ENCODE data around the gene TRNT1. TPM values are rescaled to one million over a fixed set of nuclear protein-coding genes. Genes with fewer than 3 reads are reported as not detected.

Gene TRNT1
- total RNA-seq, 1 experiment from 2014 or later: 21.4 TPM

DNA sequence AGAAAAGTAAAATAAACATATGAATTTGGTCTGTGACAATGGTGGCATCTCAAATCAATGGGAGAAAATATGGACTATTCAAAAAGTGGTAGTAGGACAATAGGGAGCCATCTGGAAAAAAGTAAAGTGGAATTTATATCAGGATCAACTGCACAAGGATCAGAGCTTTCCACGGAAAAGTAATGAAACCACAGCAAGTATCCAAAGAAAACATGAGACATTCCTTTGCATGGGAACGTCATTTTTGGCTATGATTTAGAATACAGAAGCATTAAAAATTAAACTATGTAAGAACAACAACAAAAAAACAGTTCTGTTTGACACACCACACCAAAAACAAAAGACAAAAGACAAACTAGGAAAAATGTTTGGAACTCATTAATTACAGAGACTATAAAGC is 34.1 kb downstream of the TRNT1 start:
- Histone ChIP-seq H3K4me3 (replicated peaks in 1 of 2; ENCODE audit: low read depth in 1 of 2, low read length in 2 of 2) (no peak overlapping the region), H3K79me2 (ENCODE audit: insufficient read depth, low read length) (no peaks in the 10 kb centered on the region), H3K9me2 (ENCODE audit: insufficient read depth) (no peaks in the 10 kb centered on the region), H3K9me3 (ENCODE audit: control insufficient read depth in 1 of 2, insufficient read depth in 1 of 2, low read depth in 1 of 2, low read length in 2 of 2) (no peaks in the 10 kb centered on the region), H4K20me1 (ENCODE audit: insufficient read depth) (no peaks in the 10 kb centered on the region), H2AFZ (ENCODE audit: low read depth, low read length, poor library complexity, severe bottlenecking) (no peak overlapping the region), H3K27me3 (ENCODE audit: insufficient read depth, low read length) (no peaks in the 10 kb centered on the region), H3K4me2 (ENCODE audit: low read length) (no peak overlapping the region), H3K36me3 (ENCODE audit: control insufficient read depth in 1 of 2, insufficient read depth in 2 of 2, low read length in 2 of 2) (peaks cover 7 to 11% of the 10 kb centered on the region in 2 experiments; a peak in 2 of 4 replicates), H3K9ac (ENCODE audit: low read length) (no peak overlapping the region), H3K27ac (ENCODE audit: low read depth, low read length) (no peak overlapping the region), H3K4me1 (ENCODE audit: control insufficient read depth in 1 of 2, insufficient read depth in 2 of 2, low read length in 2 of 2) (no peaks in the 10 kb centered on the region)
- TF ChIP-seq POLR2AphosphoS5 (IDR thresholded peaks at IDR 0.05; ENCODE audit: low read depth, low read length) (no peak), EZH2 (IDR thresholded peaks at IDR 0.05) (no peak), RAD21 (IDR thresholded peaks at IDR 0.05; ENCODE audit: low read depth) (no peak), EGR1 (IDR thresholded peaks at IDR 0.05; ENCODE audit: low read depth) (no peak), POLR2A (IDR thresholded peaks at IDR 0.05; ENCODE audit: borderline replicate concordance, extremely low read depth, insufficient read depth, insufficient read length) (no peak), EZH2phosphoT487 (IDR thresholded peaks at IDR 0.05; ENCODE audit: borderline replicate concordance) (no peak), YY1 (IDR thresholded peaks at IDR 0.05; ENCODE audit: extremely low read depth, insufficient replicate concordance, low read depth, low read length) (no peak), TCF7L2 (IDR thresholded peaks at IDR 0.05; ENCODE audit: borderline replicate concordance, extremely low read depth, insufficient read depth, insufficient read length) (no peak), ZNF274 (IDR thresholded peaks at IDR 0.05; ENCODE audit: low read depth, low read length) (no peak), FOSL1 (IDR thresholded peaks at IDR 0.05; ENCODE audit: low read depth) (no peak), SP1 (IDR thresholded peaks at IDR 0.05; ENCODE audit: low read depth) (no peak), SIN3A (IDR thresholded peaks at IDR 0.05; ENCODE audit: low read depth) (no peak)
- TF ChIP-seq, protein P1, sequence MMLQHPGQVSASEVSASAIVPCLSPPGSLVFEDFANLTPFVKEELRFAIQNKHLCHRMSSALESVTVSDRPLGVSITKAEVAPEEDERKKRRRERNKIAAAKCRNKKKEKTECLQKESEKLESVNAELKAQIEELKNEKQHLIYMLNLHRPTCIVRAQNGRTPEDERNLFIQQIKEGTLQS (IDR thresholded peaks at IDR 0.05): no peak
- TF ChIP-seq, protein P2, sequence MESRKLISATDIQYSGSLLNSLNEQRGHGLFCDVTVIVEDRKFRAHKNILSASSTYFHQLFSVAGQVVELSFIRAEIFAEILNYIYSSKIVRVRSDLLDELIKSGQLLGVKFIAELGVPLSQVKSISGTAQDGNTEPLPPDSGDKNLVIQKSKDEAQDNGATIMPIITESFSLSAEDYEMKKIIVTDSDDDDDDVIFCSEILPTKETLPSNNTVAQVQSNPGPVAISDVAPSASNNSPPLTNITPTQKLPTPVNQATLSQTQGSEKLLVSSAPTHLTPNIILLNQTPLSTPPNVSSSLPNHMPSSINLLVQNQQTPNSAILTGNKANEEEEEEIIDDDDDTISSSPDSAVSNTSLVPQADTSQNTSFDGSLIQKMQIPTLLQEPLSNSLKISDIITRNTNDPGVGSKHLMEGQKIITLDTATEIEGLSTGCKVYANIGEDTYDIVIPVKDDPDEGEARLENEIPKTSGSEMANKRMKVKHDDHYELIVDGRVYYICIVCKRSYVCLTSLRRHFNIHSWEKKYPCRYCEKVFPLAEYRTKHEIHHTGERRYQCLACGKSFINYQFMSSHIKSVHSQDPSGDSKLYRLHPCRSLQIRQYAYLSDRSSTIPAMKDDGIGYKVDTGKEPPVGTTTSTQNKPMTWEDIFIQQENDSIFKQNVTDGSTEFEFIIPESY (IDR thresholded peaks at IDR 0.05; ENCODE audit: extremely low read depth, insufficient replicate concordance, low read length): no peak
- POLR2A ChIA-PET: no interaction called here
- RAD21 ChIA-PET (ENCODE audit: low non-redundant PET in 1 of 2, low total read pairs in 2 of 2, uncharacterized antibody in 2 of 2, unreplicated experiment in 2 of 2): no interaction called here
- no TSS peak for BruUV-seq (replicated peaks)
- CTCF ChIA-PET: no interaction called here
- DNase-seq (ENCODE audit: low read depth, low spot score) (no peak), ATAC-seq (no peak)
- intact Hi-C loops (cut with micrococcal nuclease): no loop called here
